Esophagus muscularis mucosa (tissue), 4 donors: ENCODE results near the gene DMRTB1.

Source experiments
- CTCF ChIP-seq, 3 experiments: fragments of 200-600 bp in 2 of 3; fragments of 450-650 bp in 1 of 3; sonication (generic) in 2 of 3; IDR thresholded peaks; one replicate each; pipeline ENCODE4 v1.5.1; 2017 to 2019; ENCODE audit warnings: antibody characterized with exemption in 3 of 3, mild to moderate bottlenecking in 2 of 3, moderate library complexity in 1 of 3
- EP300 ChIP-seq: sonication (generic); formaldehyde crosslinking; IDR thresholded peaks from one replicate; pipeline ENCODE4 v1.6.1; 2017; ENCODE audit warnings: antibody characterized with exemption
- POLR2A ChIP-seq: fragments of 450-650 bp; IDR thresholded peaks from one replicate; pipeline ENCODE4 v1.6.1; 2017; ENCODE audit warnings: antibody characterized with exemption, moderate library complexity, mild to moderate bottlenecking, low read depth
- POLR2AphosphoS5 ChIP-seq, 2 donors: sonication (generic); formaldehyde crosslinking; IDR thresholded peaks; one replicate each; pipeline ENCODE4 v1.6.1; 2017; ENCODE audit warnings: antibody characterized with exemption in 2 of 2

DNA sequence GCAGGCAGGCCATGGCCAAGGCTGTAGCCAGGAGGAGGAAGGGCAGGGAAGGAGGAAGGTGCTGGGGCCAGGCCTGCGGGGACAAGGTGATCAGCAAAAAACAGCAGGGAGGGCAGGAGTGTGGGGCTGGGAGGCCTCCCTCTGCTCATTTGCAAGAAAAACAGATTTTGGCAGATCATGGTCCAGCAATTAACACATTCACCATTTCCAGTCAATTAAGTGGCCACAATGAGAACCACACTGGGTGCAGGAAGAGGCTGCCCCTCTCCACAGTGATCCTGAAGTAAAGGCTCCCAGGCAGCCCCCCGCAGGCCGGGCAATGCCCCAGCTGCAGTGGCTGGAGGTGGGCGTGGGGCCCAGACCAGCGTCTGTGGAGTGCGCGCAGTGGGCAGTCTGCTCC is 54.6 kb downstream of the DMRTB1 start:
- TF ChIP-seq POLR2A (no peak), EP300 (no peak), CTCF (IDR thresholded peaks at IDR 0.05) (no peak), POLR2AphosphoS5 (IDR thresholded peaks at IDR 0.05) (no peak)
